HG02763 (cell line): ENCODE measurements around the gene LDB1.

ENCODE experiments used
- ATAC-seq: cut with Tn5 transposase; IDR thresholded peaks from one replicate; pipeline ENCODE4 v1.9.1; 2021; ENCODE audit warnings: mild to moderate bottlenecking, moderate library complexity; ENCODE audit not compliant: unreplicated experiment

Gene LDB1

GRCh38 chr10:102113261-102113955, 6.8 kb downstream of the LDB1 start:
- ATAC-seq = no peak

DNA sequence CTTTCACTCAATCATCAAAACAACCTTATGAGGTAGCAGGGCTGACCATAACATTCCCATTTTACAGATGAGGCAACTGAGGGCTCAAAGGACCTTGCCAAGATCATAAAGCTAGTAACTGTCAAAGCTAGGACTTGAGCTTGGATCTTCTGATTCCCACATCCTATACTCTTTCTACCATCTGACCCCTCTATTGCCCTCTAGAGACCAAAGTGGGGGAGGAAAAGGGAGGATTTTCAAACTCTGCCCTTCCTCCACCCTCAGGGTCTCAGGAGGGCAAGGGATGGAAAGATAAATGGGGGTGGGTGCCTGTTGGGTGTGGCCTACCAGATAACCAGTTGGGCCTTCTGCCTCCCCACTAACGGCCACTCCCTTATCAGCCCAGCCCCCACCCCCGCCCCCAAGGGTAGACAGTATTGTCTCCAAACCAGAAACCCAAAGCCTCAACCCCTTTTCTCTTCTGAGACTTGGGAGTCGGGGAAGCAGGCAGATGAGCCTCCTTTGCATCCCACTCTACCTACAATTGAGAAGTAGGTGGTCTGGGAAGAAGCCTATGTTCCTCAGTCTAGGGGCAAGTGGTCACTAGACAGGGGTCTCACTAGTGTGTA, 7.9 kb downstream of the LDB1 start:
- no peak for ATAC-seq

DNA sequence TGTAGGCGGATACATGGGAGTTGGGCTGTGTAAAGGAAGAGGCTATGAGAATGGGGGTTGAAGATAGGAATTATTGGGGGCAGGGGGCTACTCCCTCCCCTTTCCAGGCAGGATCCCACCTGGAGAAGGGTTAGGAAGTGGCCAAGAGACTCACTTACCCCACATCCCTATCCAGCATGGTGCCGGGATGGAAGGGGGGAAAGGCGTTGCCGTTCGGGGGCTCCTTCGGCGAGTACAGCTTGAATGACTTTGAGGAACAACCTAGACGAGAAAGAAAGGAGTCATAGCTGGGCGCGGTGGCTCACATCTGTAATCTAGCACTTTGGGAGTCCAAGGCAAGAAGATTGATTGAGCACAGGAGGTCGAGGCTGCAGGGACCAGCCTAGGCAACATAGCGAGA, 8.9 kb downstream of the LDB1 start:
- no peak for ATAC-seq

GRCh38 chr10:102109166-102110116, 10.7 kb downstream of the LDB1 start:
- no peak for ATAC-seq

- ATAC-seq = no peak
Observed at GRCh38 chr10:102106998-102107397, 13.2 kb downstream of the LDB1 start.

GRCh38 chr10:102102421-102102820, 17.7 kb downstream of the LDB1 start:
- ATAC-seq = no peak

DNA sequence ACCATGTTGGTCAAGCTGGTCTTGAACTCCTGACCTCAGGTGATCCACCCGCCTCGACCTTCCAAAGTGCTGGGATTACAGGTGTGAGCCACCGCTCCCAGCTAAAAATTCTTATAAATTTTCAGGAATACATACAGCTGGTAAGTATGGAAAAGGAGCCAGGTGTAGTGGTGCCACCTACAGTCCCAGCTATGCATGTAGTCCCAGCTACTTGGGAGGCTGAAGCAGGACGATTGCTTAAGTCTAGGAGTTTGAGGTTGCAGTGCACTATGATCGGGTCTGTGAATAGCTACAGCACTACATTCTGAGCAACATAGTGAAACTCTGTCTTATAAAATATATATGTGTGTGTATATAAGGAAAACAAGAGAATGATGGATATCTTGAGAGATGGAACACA, 19.0 kb downstream of the LDB1 start:
- ATAC-seq = no peak

- ATAC-seq = no peak
Observed at GRCh38 chr10:102096449-102096848, 23.7 kb downstream of the LDB1 start.

GRCh38 chr10:102090772-102091171, 29.4 kb downstream of the LDB1 start:
- no peak for ATAC-seq

DNA sequence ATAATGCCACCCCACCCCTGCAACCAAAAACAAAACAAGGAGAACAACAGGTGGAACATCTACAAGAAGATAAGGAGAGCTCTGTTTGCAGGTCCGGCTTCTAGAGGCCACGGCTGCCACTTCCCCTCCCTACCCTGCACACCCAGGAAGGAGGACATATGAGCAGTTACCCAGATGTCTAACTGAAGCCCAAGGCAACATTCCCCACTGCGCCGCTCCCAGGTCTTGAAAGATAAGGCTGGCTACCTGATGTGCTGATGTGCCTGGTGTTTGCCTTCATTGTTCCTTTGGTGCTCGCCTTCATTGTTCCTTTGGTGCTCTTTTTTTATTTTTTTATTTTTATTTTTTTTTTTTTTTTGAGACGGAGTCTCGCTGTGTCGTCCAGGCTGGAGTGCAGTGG, 34.0 kb downstream of the LDB1 start:
- ATAC-seq = no peak

GRCh38 chr10:102085336-102085735, 34.8 kb downstream of the LDB1 start:
- ATAC-seq = no peak

- ATAC-seq = no peak
Observed at GRCh38 chr10:102083541-102083940, 36.6 kb downstream of the LDB1 start.

DNA sequence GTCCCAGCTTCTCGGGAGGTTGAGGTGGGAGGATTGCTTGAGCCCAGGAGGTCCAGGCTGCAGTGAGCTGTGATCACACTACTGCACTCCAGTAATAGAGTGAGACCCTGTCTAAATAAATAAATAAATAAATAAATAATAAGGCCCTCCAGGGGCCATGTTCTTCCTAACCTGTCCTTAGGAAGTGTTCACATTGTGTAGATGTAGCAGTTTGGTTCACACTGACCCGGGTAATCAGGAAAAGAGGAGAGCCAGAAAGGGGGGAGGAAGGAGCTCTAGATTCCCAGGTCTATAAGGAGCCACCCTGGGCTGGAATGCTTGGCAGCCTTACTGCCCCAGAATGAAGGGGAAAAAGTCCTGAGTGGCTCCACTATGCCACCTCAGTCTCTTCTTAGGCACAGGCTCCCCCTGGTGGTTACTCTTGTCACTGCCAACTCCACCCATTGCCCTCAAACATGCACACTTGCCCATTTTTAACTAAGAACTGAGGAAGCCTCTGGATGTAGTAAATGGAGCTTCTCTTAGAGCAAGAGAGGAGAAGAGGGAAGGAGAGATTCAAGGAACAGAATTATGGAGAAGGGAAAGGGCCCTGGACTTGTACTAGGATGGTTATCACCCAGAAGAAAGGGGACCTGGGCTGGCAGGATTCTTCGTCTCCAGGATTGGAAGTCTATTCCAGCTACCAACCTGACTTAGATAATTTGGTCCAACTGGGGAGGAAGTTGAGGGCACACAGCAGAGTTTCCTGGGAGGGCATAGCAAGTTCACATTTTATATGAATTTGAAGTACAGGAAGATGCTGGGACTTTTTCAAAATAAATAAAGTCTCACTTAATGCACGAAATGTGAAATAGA, 47.3 kb downstream of the LDB1 start:
- ATAC-seq = no peak

DNA sequence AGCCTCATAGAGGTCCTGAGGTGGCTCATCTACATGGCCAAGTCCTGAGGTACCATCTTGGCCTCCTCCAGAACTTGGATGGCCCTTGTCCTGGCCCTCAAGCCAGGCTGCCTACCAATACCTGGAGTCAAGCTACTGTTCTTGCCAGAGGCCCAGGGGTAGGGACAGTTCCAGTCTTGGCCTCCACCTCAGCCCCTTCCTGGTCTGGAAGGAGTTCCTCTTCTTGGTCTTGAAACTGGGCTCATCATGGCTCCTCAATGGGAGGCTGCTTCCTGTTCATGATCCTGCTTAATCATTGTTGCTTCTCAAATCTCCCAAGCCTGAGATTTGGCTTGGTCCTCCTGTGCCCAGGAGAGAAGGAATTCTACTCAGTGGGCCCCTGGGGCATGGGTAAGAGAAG, 51.1 kb downstream of the LDB1 start:
- no peak for ATAC-seq

- ATAC-seq = no peak
Observed at GRCh38 chr10:102068216-102068615, 52.0 kb downstream of the LDB1 start.

DNA sequence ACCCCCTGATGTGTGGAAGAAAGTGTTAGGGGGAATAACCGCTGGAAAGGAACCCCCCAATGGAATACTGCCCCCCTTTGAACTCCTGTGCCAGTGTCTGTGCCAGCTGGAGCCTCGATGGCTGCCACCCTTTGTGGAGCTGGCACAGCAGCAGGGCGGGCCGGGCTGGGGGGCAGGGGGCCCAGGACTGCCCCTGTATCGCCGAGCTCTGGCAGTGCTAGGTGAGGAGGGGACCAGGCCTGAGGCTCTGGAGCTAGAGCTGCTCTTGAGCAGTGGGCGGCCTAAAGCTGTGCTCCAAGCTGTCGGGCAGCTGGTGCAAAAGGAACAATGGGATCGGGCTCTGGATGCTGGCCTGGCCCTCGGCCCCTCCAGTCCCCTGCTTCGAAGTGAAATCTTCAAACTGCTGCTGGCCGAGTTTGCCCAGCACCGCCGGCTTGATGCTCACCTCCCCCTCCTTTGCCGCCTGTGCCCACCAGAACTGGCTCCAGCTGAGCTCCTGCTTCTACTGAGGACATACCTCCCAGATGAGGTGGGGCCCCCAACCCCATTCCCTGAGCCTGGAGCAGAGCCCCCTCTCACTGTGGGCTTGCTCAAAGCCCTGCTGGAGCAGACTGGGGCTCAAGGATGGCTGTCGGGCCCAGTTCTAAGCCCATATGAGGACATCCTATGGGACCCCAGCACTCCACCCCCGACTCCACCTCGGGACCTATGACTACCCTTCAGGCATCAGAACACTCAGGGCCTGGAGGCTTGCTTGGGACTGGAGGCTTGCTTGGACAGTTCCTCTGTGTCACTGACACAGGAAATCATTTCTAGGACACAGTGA, 52.9 kb downstream of the LDB1 start:
- no peak for ATAC-seq

- ATAC-seq = no peak
Observed at GRCh38 chr10:102066399-102067088, 53.6 kb downstream of the LDB1 start.

- ATAC-seq = peak; percentile 14
Observed at GRCh38 chr10:102065561-102066398, 54.4 kb downstream of the LDB1 start.
